Kidney glomerular epithelial cell (primary cell): ENCODE measurements around the gene HOMEZ.
"Not testable (repeated sequence)": the region's sequence is repeated elsewhere in the genome, so short reads cannot be mapped to it uniquely, and the experiment has no call there.

Experiments
- DNase-seq: peaks from one replicate; lab custom pipeline; 2025; lab: John Stamatoyannopoulos, UW

The HOMEZ gene, protein sequence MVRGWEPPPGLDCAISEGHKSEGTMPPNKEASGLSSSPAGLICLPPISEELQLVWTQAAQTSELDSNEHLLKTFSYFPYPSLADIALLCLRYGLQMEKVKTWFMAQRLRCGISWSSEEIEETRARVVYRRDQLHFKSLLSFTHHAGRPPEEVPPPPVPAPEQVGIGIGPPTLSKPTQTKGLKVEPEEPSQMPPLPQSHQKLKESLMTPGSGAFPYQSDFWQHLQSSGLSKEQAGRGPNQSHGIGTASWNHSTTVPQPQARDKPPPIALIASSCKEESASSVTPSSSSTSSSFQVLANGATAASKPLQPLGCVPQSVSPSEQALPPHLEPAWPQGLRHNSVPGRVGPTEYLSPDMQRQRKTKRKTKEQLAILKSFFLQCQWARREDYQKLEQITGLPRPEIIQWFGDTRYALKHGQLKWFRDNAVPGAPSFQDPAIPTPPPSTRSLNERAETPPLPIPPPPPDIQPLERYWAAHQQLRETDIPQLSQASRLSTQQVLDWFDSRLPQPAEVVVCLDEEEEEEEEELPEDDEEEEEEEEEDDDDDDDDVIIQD

DNA sequence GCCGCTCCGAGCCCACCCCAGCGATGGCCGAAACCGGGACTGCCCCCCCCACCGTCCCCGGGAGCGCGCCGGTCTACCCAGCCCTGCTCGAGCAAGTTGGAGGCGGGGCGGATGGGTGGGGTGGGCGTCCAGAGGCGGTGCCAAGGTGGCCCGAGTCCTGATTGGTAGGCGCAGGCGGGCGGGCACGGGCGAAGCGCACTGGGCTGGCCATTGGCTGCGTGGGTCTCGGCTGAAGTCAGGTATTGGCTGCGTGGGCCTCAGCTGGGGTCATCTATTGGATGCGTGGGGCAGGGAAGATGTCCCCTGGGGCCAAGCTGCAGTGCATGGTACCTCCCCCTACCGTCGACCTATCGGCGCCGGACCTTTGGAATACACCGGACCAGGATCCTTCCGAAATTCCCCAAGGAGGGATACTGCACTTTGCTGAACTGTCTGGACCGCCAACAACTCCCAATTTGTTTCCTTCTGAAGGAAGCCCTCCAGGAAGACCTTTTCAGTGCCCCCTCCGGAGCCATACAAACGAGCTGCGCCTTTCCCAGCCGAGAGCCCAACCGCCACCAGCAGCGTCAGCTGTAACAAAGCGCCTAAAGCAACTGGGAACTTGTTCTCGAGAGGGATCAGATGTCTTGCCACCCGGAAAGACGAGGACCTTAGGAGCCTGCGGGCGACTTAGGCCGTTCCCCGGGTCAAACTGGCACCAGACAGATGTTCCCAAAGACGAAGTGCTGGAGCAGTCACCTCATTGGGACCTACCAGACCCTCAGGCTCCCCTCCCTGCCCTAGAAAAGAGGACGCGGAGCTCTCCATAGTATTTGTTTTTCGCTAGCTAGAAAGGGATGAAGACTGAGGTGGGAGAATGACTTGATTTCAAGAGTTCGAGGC is at the start of gene HOMEZ:
Gene HOMEZ, minus strand, starts transcription at position 113 of the 882 bp plus-strand sequence. CDS start 180 bp downstream, outside the sequence.
- DNase-seq, result peak; percentile 99

DNA sequence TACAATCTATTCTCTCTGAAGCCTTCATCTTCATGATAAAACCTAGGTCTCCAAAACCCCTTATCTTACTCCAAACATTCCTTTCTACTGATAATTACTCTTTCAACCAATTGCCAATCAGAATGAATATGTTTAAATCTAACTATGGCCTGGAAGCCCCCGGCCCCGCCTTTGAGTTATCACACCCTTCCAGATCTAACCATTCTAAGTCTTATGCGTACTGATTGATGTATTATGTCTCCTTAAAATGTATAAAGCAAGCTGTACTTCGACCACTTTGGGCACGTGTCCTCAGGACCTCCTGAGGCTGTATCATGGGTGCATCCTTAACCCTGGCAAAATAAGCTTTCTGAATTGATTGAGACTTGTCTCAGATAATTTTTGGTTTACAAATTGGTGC is 49.7 kb upstream of the HOMEZ start:
- DNase-seq, result no peak

DNA sequence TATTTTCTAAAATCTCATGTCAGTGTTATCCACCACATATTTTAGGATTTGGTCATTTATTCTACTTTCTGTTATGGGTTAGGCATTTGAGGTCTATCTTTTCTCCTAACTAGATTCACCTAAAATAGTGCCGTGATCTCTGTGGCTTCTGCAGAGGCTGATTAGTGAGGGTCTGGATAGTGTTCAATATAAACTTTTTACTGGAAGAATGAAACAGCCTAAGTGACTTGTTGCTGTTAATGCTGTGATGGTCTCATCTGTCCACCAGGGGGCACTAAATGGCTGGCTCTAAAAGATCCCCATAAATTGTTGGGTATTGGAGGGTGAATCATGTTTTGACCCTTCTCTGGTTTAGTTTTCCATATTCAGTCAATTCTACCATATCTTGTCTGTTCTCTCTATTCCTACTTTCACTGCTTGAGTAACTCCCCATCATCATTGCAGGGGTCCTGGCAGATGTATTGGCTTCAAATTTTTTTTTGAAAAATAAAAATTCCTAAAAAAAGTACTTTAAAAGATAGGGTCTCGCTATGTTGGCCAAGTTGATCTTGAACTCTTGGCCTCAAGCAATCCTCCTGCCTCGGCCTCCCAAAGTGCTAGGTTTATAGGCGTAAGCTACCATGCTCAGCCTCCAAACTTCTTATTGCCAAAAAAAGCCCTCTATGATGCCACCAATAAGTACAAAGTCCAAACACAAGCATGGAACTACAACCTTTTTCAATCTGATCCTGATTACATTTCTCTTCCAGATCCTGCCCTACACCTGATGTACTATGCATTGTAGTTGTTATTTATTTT is 42.2 kb upstream of the HOMEZ start:
- peak; percentile 64 for DNase-seq

DNA sequence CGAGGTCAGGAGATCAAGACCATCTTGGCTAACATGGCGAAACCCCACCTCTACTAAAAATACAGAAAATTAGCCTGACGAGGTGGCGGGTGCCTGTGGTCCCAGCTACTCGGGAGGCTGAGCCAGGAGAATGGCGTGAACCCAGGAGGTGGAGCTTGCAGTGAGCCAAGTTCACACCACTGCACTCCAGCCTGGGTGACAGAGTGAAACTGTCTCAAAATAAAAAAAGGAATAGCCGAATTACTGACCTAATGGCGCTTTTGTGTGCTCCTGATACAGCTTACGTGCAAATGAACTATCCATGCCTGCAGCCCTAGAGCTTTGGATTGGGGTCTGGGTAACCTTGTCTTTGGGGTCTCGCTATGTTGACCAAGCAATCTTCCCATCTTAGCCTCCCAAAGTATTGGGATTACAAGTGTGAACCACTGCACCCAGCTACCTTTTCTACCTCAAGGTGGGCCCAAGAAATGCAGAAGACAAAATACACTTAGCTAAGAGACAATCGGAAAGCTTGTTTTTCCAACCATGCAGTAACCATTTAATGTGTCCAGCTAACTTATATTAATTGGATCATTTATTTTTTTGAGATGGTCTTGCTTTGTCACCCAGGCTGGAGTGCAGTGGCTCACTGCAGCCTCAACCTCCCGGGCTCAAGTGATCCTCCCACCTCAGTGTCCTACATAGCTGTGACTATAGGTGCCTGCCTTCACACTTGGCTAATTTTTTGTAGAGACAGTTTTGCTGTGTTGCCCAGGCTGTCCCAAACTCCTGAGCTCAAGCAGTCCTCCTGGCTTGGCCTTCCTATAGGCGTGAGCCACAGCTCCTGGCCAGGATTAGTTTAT is 40.8 kb upstream of the HOMEZ start:
- no peak for DNase-seq

DNA sequence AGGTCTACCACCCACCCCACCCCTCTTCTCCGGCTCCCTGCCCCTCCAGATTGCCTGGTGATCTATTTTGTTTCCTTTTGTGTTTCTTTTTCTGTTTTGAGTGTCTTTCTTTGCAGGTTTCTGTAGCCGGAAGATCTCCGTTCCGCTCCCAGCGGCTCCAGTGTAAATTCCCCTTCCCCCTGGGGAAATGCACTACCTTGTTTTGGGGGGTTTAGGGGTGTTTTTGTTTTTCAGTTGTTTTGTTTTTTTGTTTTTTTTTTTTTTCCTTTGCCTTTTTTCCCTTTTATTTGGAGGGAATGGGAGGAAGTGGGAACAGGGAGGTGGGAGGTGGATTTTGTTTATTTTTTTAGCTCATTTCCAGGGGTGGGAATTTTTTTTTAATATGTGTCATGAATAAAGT is 39.8 kb upstream of the HOMEZ start:
- DNase-seq, result not testable (repeated sequence)

DNA sequence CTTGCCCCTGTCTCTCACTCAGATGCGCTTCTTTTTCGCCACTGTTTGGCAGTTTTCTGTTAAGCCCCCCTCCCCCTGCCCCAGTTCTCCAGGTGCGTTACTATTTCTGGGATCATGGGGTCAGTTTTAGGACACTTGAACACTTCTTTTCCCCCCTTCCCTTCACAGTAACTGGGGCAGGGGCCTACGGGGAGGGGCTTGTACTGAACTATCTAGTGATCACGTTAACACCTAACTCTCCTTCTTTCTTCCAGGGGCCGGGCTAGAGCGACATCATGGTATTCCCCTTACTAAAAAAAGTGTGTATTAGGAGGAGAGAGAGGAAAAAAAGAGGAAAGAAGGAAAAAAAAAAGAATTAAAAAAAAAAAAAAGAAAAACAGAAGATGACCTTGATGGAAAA is 39.1 kb upstream of the HOMEZ start:
- DNase-seq, result no peak

DNA sequence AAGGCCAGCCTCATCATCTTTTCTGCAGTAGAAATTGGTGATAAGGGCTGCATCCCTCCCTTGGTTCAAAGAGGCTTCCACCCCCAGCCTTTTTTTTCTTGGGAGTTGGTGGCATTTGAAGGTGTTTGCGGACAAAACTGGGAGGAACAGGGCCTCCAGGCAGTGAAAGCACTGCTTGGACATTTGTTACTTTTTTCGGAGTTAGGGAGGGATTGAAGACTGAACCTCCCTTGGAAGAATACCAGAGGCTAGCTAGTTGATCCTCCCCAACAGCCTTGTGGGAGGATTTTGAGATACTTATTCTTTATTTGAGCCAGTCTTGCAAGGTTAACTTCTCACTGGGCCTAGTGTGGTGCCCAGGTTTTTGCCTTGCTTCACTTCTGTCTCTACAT is 38.5 kb upstream of the HOMEZ start:
- no peak for DNase-seq

DNA sequence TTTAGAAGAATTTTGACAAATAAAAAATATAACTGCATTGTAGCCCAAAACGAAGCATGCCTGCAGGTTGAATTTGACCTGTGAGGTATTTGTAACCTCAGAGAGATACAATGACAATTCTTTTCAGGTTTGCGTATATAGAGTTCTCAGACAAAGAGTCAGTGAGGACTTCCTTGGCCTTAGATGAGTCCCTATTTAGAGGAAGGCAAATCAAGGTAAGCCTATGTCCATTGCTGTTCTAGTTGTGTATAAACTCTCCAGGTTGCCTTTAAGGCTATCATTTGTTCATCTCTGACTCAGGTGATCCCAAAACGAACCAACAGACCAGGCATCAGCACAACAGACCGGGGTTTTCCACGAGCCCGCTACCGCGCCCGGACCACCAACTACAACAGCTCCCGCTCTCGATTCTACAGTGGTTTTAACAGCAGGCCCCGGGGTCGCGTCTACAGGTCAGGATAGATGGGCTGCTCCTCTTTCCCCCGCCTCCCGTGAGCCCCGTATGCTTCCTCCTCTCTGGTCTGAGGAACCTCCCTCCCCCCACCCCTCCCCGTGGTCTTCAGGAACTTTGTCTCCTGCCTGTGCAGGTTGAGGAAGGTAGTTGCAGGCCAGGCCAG is 38.0 kb upstream of the HOMEZ start:
- no peak for DNase-seq

DNA sequence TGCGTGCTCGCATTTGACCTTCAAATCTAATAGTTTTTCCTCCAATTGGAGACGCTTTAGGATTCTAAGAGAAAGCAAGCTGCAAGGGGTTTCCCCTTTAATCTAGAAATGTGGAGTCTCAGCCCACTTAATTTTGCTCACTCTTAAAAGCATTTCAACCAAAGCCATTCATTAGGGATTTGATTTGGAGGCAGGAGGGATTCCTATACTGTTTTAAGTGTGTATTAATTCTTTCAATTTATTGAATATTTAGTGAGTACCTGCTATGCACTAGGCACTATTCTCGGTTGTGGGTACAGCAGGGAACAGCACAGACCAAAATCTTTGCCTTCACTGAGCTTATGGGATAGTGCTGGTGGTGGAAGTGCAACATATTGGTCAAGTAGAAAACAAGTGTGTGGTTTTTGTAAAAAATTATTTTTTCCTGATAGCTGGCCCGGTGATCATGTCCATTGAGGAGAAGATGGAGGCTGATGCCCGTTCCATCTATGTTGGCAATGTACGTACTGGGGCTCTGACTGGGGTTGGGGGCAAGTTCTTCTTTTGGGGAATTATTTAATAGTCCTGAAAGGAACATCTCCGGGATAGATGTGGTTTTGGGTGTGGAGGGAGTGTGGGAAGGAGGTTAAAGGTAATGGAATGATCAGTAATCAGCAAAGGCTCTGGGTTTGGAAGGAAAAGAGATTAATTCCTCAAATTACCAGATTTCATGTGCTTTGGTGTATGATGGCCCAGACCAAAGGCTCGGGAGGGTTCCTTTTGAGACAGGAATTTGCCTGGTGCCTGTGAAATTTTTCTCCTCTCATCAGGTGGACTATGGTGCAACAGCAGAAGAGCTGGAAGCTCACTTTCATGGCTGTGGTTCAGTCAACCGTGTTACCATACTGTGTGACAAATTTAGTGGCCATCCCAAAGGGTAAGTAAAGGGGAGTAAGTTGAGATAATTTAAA is 36.9 kb upstream of the HOMEZ start:
- no peak for DNase-seq

DNA sequence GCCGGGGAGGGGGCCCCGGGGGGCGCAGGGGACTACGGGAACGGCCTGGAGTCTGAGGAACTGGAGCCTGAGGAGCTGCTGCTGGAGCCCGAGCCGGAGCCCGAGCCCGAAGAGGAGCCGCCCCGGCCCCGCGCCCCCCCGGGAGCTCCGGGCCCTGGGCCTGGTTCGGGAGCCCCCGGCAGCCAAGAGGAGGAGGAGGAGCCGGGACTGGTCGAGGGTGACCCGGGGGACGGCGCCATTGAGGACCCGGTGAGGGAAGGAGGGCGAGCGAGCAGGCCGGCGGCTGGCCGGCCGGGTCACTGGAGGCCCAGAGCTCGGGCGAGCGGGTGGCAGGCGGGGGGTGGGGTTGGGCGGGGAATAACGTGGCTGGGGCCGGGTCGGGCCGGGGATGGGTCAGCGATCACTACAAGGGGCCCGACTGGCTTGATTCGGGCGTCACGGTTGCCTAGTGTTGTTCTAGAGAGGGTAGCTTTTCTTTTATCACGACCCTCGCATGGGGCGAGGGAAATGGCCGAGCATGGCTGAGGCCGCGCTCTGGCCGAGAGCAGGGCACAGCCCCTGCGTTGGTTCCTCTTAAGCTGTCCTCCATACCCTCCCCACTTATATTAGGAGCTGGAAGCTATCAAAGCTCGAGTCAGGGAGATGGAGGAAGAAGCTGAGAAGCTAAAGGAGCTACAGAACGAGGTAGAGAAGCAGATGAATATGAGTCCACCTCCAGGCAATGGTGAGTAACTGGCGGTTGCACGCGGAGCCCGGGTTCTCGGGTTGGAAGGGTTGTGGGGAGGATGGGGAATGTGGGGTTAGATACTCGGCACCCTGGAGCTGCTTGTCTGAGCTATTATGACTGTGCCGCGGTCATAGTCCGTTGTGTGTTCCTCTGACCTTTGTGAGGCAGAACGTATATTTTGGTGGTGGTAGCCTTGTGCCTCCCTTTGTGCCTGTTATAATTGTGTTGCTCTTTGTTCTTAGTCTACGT is 35.9 kb upstream of the HOMEZ start:
- peak; percentile 50 for DNase-seq

DNA sequence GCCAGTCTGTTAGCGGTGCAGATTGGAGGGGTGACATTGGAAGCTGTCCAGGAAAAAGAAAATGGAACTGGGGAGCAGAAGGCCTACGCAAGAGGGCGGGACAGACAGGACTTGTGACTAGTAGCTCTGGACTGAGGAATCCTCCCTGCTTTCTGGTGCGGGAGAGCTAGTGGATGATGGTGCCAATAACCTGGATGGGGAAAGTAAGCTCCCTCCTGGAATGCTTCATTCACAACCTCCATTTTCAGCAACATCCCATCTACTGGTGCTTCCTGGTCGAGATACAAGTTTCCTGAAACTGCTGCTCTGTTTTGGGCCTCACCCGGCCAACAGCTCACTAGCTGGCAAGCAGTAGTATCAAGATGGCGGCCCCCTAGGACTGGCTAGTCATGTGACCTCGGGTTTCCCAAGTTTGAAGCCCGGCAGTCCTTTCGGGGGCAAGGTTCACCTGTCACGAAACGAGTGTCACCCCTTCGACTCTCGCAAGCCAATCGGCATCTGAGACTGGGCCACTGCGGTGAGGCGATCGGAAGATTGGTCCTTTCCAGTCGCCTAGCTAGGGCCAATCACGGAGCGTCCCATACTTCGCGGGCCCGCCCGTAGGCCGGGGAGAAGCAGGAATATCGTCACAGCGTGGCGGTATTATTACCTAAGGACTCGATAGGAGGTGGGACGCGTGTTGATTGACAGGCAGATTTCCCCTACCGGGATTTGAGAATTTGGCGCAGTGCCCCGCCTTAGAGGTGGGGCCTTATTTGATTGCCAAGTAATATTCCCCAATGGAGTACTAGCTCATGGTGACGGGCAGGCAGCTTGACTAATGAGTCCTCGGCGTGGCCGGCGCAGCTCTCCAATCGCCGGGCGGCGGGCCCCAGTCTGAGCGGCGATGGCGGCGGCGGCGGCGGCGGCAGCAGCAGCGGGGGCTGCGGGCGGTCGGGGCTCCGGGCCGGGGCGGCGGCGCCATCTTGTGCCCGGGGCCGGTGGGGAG is 34.9 kb upstream of the HOMEZ start, which contains the start of gene PABPN1:
Gene PABPN1, plus strand, starts transcription at position 874 of the 988 bp plus-strand sequence. Its CDS starts 13 bp downstream, at position 887.
- peak; percentile 100 for DNase-seq

DNA sequence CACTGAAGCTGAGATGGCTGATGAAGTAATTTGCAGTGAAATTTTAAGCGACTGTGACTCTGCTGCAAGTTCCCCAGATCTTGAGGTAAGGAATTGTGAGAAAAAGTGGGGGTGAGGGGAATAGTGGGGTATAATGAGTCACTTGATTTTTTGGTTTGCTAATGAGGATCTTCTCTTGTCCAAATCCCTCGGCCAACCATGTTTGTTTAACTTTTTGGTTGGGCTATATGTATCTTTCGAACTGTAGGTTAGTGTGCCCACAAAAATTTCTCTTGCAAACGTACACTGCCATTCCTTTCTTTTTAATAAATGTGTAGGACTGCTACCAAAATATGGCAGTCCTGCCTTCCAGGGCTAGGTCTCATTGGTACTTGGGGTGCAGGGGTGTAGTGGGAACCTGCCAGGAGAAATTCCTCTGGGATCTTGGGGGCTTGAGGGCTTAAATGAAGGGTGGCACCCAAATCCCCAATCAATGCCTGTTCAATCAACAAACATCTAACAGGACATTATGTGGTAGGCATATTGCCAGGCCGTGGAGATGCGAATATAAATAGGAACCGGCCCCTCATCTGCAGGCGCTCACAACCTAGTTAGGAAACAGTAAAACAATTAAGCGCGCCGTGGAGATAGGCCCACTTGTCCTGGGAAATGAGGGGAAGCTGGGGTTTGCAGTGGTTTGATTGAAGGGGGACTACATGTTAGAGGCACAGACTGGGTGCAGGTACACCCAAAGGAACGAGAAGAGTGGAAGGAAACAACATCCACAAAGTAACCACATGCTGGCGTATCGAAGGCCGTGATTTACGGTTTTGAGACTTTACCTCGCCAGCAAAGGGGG is 34.0 kb upstream of the HOMEZ start:
- DNase-seq, result no peak

DNA sequence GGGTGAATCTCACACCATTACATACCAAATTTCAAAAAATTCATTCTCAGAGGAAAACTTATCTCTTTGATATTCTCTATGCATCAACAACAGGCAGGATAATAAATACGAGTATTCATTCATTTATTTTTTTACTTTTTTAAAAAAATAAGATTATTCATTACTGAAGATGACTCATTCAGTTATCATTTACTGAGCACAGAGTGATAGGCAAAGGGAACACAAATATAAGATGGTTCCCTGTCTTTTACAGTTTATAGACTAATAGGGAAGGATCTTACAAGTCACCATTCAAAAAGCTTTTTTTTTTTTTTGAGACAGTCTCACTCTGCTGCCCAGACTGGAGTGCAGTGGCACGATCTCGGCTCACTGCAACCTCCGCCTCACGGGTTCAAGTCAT is 30.4 kb upstream of the HOMEZ start:
- no peak for DNase-seq

DNA sequence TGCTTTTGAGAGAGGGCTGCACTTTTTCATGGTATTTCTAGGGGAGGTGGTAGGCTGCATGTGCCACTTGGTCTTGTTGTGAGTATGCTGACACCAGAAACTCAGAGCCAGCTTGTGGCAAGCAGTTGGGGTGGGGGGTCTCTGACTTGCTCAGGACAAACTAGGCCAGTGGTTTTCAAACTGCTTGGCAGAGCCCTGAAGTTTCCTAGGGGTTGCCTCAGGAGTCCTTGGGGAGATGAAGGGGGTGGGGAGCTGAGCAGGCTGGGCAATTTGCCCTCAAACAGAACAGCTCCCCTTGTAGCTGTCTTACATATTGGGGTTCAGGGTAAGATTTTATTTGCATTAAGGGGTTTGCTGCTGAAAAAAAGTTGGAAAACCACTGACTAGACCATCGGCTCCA is 24.6 kb upstream of the HOMEZ start:
- DNase-seq, result no peak

DNA sequence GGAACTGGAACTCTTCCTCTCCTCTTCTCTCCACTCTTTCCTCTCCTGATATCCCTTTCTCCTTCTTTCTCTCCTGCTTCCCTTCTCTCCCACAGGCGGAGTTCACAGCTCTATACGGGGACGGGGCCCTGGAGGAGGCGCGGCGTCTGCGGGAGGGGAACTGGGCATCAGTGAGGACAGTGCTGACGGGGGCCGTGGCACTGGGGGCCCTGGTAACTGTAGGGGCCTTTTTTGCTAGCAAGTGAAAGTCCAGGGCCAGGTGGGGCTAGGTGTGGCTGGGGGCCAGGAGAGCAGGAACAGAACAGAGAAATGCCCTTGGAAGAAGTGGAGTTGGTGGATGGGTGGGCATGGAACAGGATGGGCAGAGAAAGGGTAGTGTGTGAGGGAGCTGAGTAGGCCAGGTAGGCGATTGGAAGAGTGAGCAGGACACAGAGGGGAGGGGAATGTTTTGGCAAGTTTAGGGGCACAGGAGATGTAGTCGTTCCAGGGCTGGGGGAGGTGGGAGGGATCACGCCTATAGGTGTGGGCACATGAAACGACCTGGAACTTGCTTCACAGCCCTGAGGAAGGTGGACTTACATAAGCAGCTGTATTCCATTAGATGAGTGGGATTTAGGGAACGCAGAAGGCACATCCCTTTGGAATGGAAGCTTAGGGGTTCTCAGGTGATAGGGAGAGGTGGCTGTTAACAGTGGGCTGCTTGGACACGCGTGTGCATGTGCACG is 23.0 kb upstream of the HOMEZ start:
- DNase-seq, result no peak
